Liver (tissue), 9 donors: ENCODE measurements around the gene CYB561D2. TPM values are rescaled to one million over a fixed set of nuclear protein-coding genes. Genes with fewer than 3 reads are reported as not detected.

Experiments used
- DNase-seq: peaks from one replicate; pipeline ENCODE4 v3.0.0-alpha.2; 2017; ENCODE audit warnings: low spot score
- H3K27ac ChIP-seq, 2 donors: one replicate each; pipeline ENCODE4 v1.7.0; 2013; ENCODE audit warnings: inconsistent platforms in 2 of 2, low read length in 2 of 2, control low read depth in 1 of 2, low read depth in 1 of 2, mild to moderate bottlenecking in 1 of 2
- H3K27me3 ChIP-seq, 4 donors: one replicate each; pipeline versions ENCODE4 v1.6.1 to v1.7.0; 2013; ENCODE audit warnings: low read length in 3 of 4, inconsistent platforms in 1 of 4, mild to moderate bottlenecking in 1 of 4, moderate library complexity in 1 of 4; ENCODE audit not compliant: control insufficient read depth in 4 of 4, insufficient read depth in 4 of 4
- H3K36me3 ChIP-seq, 4 donors: one replicate each; pipeline versions ENCODE4 v1.6.1 to v1.7.0; 2013; ENCODE audit warnings: low read length in 3 of 4, mild to moderate bottlenecking in 3 of 4, low read depth in 1 of 4, moderate library complexity in 1 of 4; ENCODE audit not compliant: control insufficient read depth in 4 of 4, insufficient read depth in 3 of 4
- H3K4me1 ChIP-seq, 4 donors: one replicate each; pipeline versions ENCODE4 v1.6.1 to v1.7.0; 2013; ENCODE audit warnings: low read length in 3 of 4, mild to moderate bottlenecking in 3 of 4, moderate library complexity in 1 of 4; ENCODE audit not compliant: control insufficient read depth in 4 of 4, insufficient read depth in 4 of 4
- H3K4me3 ChIP-seq, 3 donors: one replicate each; pipeline versions ENCODE4 v1.6.1 to v1.7.0; 2013; ENCODE audit warnings: low read length in 3 of 3, control low read depth in 1 of 3, low read depth in 1 of 3, mild to moderate bottlenecking in 1 of 3
- H3K9ac ChIP-seq, 2 donors: one replicate each; pipeline ENCODE4 v1.7.0; 2013; ENCODE audit warnings: low read length in 2 of 2, mild to moderate bottlenecking in 2 of 2, moderate library complexity in 2 of 2, control low read depth in 1 of 2, low read depth in 1 of 2
- H3K9me3 ChIP-seq, 4 donors: one replicate each; pipeline versions ENCODE4 v1.6.1 to v1.7.0; 2013; ENCODE audit warnings: low read length in 3 of 4; ENCODE audit not compliant: control insufficient read depth in 4 of 4
- CTCF ChIP-seq: fragments of 150-350 bp; IDR thresholded peaks from 2 replicates; pipeline ENCODE4 v1.5.1; 2017; ENCODE audit warnings: improper control_type of control experiment, low read depth, low read length; ENCODE audit not compliant: missing input control
- EGR1 ChIP-seq, 2 donors: IDR thresholded peaks; 2 replicates each; pipeline ENCODE4 v1.6.1; 2016 to 2018; ENCODE audit warnings: antibody characterized with exemption in 2 of 2, low read depth in 2 of 2
- FOXA1 ChIP-seq: IDR thresholded peaks from 2 replicates; pipeline ENCODE4 v1.6.1; 2016; ENCODE audit warnings: antibody characterized with exemption
- FOXA2 ChIP-seq: IDR thresholded peaks from 2 replicates; pipeline ENCODE4 v1.6.1; 2016; ENCODE audit warnings: antibody characterized with exemption
- GABPA ChIP-seq, 2 donors: IDR thresholded peaks in 1 of 2; conservative IDR thresholded peaks in 1 of 2; 2 replicates each; pipeline ENCODE4 v1.6.1; 2016; ENCODE audit warnings: antibody characterized with exemption in 2 of 2, mild to moderate bottlenecking in 1 of 2, moderate library complexity in 1 of 2
- HNF4A ChIP-seq, 2 donors: conservative IDR thresholded peaks; 2 replicates each; pipeline ENCODE4 v1.6.1; 2016; ENCODE audit warnings: antibody characterized with exemption in 2 of 2, mild to moderate bottlenecking in 2 of 2
- HNF4G ChIP-seq: IDR thresholded peaks from 2 replicates; pipeline ENCODE4 v1.6.1; 2016; ENCODE audit warnings: antibody characterized with exemption
- JUND ChIP-seq, 2 donors: IDR thresholded peaks; 2 replicates each; pipeline ENCODE4 v1.6.1; 2016; ENCODE audit warnings: antibody characterized with exemption in 2 of 2
- MAX ChIP-seq: IDR thresholded peaks from 2 replicates; pipeline ENCODE4 v1.6.1; 2016; ENCODE audit warnings: antibody characterized with exemption
- NR2F2 ChIP-seq: IDR thresholded peaks from 2 replicates; pipeline ENCODE4 v1.6.1; 2016; ENCODE audit warnings: antibody characterized with exemption
- RAD21 ChIP-seq, 2 donors: IDR thresholded peaks; 2 replicates each; pipeline ENCODE4 v1.6.1; 2016; ENCODE audit warnings: antibody characterized with exemption in 2 of 2, mild to moderate bottlenecking in 2 of 2
- RXRA ChIP-seq, 2 donors: IDR thresholded peaks; 2 replicates each; pipeline ENCODE4 v1.6.1; 2017 to 2018; ENCODE audit warnings: antibody characterized with exemption in 2 of 2, mild to moderate bottlenecking in 1 of 2
- SP1 ChIP-seq: IDR thresholded peaks from 2 replicates; pipeline ENCODE4 v1.6.1; 2018; ENCODE audit warnings: antibody characterized with exemption, mild to moderate bottlenecking
- TAF1 ChIP-seq: conservative IDR thresholded peaks from 2 replicates; pipeline ENCODE4 v1.6.1; 2016; ENCODE audit warnings: antibody characterized with exemption, mild to moderate bottlenecking
- YY1 ChIP-seq: IDR thresholded peaks from 2 replicates; pipeline ENCODE4 v1.6.1; 2016; ENCODE audit warnings: antibody characterized with exemption, mild to moderate bottlenecking
- WGBS: extraction: QIAGEN DNeasy Blood & Tissue Kit; methylation state at CpG from one replicate; pipeline ENCODE4 v1.1.7; 2013; 5-methylcytosine and 5-hydroxymethylcytosine counted together
- polyA plus RNA-seq, 2 donors: library from polyadenylated mRNA; stranded (reverse) in 1 of 2; unstranded in 1 of 2; fragments of 200-250 nt in 1 of 2; fragments of >200 nt in 1 of 2; fragmentation: Nextera tagmentation in 1 of 2; extraction: Ambion mirVana in 1 of 2; gene quantifications; one replicate each; pipeline versions ENCODE4 v1.2.1 to v1.2.3, GENCODE V29; 2013 to 2015
- total RNA-seq, 2 donors: library from RNA; depleted of rRNA; stranded (reverse); fragments of >200 nt; gene quantifications; one replicate each; pipeline ENCODE4 v1.2.3, GENCODE V29; 2014
- TF ChIP-seq, protein P1 (sequence below): IDR thresholded peaks from 2 replicates; pipeline ENCODE4 v1.6.1; 2016; ENCODE audit warnings: antibody characterized with exemption, mild to moderate bottlenecking
- TF ChIP-seq, protein P2 (sequence below): IDR thresholded peaks from 2 replicates; pipeline ENCODE4 v1.6.1; 2016; ENCODE audit warnings: antibody characterized with exemption
- TF ChIP-seq, protein P3 (sequence below): IDR thresholded peaks from 2 replicates; pipeline ENCODE4 v1.6.1; 2016; ENCODE audit warnings: antibody characterized with exemption
- donor health status: healthy.
- donor health status: healthy.
- donor health status: healthy.
- donor health status: healthy.
- donor health status: healthy.

The CYB561D2 gene
- total and polyA plus RNA-seq, 4 donors = 12.3 to 28.2 (median 22.1) TPM

DNA sequence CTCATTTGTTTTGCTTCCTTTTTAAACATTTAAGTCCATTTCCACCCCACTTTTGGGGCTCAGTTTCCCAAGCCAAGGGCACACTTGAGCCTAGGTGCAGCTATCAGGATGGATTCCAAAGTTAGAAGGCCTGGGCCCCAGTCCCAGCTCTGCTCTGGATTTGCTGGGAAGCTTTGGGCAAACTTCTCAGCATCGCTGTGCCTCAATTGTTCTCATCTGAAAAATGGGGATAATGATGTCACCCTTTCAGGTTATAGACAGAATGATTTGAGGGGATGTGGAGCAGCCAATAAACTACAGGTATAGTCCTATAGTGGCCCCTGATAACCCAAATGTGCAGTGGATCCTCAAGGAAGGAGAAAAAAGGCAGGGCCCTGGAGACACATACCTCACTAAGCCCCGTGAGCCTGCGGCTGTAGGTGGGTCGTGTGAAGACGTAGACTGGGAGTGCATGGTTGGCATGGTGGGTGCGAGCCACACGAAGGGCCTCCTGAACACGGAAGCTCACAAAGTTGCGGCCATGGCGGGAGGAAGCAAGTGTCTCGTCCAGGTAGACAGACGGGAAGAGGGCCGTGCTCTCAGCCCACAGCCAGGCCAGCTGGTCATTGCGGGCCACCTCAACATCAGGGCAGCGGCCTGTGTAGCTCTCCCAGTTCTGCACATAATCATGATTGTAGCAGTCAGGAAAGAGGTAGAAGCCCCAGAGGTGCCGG, 31.3 kb upstream of the CYB561D2 start:
- no peak overlapping the region for H3K9ac ChIP-seq
- peak overlapping the region in 1 of 3 donors; percentile 96 for H3K4me3 ChIP-seq
- TF ChIP-seq HNF4G (no peak), NR2F2 (no peak), EGR1 (IDR thresholded peaks at IDR 0.05; ENCODE audit: low read depth in 2 of 2) (no peak)
- no peak for DNase-seq
- peaks cover 15 to 55% (median 47%) of the 10 kb centered on the region in 4 donors for H3K4me1 ChIP-seq
- H3K27ac ChIP-seq = no peak overlapping the region
- H3K36me3 ChIP-seq = peaks cover 0 to 10% (median 2%) of the 10 kb centered on the region in 4 donors
- H3K27me3 ChIP-seq = no peaks in the 10 kb centered on the region
- H3K9me3 ChIP-seq = no peaks in the 10 kb centered on the region
- WGBS = 87% methylated on average over 16 of the region's 16 CpGs

DNA sequence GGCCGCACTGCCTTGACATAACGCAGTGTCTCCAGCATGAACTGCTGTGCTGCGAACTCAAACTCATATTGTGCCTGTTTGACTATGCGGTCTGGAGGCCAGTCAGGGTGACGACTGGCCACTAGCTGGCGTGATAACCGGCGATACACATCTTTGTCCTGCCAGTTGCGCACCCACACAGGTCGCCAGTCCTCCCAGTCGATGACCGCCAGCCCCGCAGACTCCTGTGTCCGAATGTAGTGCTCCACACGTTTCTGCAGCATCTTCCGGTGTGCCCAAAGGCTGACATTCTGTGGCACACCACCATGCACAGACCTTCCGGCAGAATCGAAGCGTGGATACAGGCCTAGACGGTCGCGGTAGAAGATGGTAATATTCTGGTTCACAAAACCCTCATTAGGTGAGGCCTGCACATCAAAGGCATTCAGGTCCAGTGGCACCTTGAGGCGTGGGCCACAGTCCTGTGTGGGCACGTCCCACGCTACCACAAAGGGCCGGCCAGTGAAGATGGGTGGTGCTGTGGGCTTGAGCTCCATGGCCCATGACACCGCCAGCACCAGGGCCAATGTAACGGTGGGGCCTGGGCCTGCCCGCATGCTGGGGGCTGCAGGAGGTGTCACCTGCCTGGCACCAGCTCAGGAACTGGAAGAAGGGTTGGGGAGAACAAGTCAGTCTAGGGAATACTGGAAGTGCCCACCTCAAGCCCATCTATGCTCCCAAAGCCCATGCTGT, 30.6 kb upstream of the CYB561D2 start:
- TF ChIP-seq TAF1 (no peak), JUND (IDR thresholded peaks at IDR 0.05) (no peak), RXRA (IDR thresholded peaks at IDR 0.05) (no peak), CTCF (no peak), FOXA1 (no peak), HNF4G (no peak), NR2F2 (no peak), MAX (no peak), YY1 (no peak), SP1 (no peak), EGR1 (IDR thresholded peaks at IDR 0.05; ENCODE audit: low read depth in 2 of 2) (no peak), HNF4A (conservative IDR thresholded peaks at IDR 0.05) (no peak), GABPA (IDR thresholded peaks at IDR 0.05 in 1 of 2, conservative IDR thresholded peaks at IDR 0.05 in 1 of 2) (no peak), FOXA2 (no peak), RAD21 (IDR thresholded peaks at IDR 0.05) (no peak)
- TF ChIP-seq, protein P1, sequence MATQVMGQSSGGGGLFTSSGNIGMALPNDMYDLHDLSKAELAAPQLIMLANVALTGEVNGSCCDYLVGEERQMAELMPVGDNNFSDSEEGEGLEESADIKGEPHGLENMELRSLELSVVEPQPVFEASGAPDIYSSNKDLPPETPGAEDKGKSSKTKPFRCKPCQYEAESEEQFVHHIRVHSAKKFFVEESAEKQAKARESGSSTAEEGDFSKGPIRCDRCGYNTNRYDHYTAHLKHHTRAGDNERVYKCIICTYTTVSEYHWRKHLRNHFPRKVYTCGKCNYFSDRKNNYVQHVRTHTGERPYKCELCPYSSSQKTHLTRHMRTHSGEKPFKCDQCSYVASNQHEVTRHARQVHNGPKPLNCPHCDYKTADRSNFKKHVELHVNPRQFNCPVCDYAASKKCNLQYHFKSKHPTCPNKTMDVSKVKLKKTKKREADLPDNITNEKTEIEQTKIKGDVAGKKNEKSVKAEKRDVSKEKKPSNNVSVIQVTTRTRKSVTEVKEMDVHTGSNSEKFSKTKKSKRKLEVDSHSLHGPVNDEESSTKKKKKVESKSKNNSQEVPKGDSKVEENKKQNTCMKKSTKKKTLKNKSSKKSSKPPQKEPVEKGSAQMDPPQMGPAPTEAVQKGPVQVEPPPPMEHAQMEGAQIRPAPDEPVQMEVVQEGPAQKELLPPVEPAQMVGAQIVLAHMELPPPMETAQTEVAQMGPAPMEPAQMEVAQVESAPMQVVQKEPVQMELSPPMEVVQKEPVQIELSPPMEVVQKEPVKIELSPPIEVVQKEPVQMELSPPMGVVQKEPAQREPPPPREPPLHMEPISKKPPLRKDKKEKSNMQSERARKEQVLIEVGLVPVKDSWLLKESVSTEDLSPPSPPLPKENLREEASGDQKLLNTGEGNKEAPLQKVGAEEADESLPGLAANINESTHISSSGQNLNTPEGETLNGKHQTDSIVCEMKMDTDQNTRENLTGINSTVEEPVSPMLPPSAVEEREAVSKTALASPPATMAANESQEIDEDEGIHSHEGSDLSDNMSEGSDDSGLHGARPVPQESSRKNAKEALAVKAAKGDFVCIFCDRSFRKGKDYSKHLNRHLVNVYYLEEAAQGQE = no peak
- TF ChIP-seq, protein P2, sequence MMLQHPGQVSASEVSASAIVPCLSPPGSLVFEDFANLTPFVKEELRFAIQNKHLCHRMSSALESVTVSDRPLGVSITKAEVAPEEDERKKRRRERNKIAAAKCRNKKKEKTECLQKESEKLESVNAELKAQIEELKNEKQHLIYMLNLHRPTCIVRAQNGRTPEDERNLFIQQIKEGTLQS = no peak
- TF ChIP-seq, protein P3, sequence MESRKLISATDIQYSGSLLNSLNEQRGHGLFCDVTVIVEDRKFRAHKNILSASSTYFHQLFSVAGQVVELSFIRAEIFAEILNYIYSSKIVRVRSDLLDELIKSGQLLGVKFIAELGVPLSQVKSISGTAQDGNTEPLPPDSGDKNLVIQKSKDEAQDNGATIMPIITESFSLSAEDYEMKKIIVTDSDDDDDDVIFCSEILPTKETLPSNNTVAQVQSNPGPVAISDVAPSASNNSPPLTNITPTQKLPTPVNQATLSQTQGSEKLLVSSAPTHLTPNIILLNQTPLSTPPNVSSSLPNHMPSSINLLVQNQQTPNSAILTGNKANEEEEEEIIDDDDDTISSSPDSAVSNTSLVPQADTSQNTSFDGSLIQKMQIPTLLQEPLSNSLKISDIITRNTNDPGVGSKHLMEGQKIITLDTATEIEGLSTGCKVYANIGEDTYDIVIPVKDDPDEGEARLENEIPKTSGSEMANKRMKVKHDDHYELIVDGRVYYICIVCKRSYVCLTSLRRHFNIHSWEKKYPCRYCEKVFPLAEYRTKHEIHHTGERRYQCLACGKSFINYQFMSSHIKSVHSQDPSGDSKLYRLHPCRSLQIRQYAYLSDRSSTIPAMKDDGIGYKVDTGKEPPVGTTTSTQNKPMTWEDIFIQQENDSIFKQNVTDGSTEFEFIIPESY = no peak
- no peak for DNase-seq
- peak overlapping the region; percentile 86 to 97 for H3K9ac ChIP-seq

More for the DNA sequence above, 30.6 kb upstream of the CYB561D2 start:
- H3K9me3 ChIP-seq = no peaks in the 10 kb centered on the region
- H3K4me1 ChIP-seq = peaks cover 15 to 62% (median 53%) of the 10 kb centered on the region in 4 donors
- 80% methylated on average over 29 of the region's 29 CpGs for WGBS
- H3K36me3 ChIP-seq = peaks cover 0 to 10% (median 2%) of the 10 kb centered on the region in 4 donors
- no peaks in the 10 kb centered on the region for H3K27me3 ChIP-seq
- H3K4me3 ChIP-seq = peak overlapping the region; percentile 81 to 96 (median 95)
- peak overlapping the region; percentile 98 to 99 for H3K27ac ChIP-seq
